Measurements from ENCODE around the gene FGF6.

GRCh38 chr12:4478933-4479332, 33.3 kb upstream of the FGF6 start:
- no peak for TF ChIP-seq CTCF (IDR thresholded peaks at IDR 0.05; ENCODE audit: low read length)
- no peak for TF ChIP-seq EZH2 (IDR thresholded peaks at IDR 0.05; ENCODE audit: borderline replicate concordance, low read length)

Data from OCI-LY1 (cell line).